Hair follicular keratinocyte (primary cell): Measurements from ENCODE around the gene DPM1. TPM values are rescaled to one million over a fixed set of nuclear protein-coding genes. Genes with fewer than 3 reads are reported as not detected.

ENCODE experiments used
- total RNA-seq: library from RNA; depleted of rRNA; stranded (reverse); fragments of >200 nt; gene quantifications from 2 replicates; pipeline ENCODE4 v1.2.3, GENCODE V29; 2015

DPM1 gene
- total RNA-seq = 50.2 and 100 TPM in 2 replicates

DNA sequence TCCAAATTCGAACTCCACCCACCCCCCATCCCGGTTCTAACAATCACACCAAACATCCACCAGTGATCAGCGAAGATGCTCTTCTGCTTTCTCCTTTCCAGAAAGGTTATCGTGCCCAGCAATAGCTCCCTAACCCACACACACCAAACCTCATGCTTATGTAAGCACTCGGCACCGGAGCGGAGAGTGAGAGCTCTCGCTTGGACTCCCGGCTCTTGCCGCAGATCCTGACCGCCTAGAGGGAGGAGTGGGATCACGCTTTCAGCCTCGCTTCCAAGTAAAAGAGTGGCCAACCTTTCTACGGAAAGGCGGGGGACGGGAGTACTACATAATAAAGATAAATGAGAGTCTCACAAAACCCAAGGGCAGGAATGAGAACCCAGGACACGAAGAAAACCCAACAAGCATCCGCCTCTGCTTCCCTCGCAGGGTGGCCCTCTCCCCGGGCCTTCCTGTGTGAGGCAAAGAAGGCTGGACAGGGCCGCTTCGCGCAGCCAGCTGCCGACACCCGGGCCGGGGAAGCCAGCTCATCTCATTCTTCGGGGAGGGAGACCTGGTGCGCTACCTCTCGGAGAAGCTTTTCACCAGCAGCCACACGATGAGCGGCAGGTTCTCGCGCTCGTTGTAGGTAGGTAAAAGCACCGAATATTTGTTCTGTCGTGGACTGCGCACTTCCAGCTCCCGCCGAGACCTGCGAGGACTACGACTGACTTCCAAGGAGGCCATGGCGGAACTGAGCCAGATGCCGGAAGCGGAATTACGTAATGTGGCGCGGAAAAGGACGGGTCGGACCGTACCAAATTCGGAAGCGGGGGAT, at the start of gene DPM1:
TSS of gene DPM1 (minus strand) at position 735 of the 817 bp plus-strand sequence. CDS start at position 726, 9 bp downstream.

DNA sequence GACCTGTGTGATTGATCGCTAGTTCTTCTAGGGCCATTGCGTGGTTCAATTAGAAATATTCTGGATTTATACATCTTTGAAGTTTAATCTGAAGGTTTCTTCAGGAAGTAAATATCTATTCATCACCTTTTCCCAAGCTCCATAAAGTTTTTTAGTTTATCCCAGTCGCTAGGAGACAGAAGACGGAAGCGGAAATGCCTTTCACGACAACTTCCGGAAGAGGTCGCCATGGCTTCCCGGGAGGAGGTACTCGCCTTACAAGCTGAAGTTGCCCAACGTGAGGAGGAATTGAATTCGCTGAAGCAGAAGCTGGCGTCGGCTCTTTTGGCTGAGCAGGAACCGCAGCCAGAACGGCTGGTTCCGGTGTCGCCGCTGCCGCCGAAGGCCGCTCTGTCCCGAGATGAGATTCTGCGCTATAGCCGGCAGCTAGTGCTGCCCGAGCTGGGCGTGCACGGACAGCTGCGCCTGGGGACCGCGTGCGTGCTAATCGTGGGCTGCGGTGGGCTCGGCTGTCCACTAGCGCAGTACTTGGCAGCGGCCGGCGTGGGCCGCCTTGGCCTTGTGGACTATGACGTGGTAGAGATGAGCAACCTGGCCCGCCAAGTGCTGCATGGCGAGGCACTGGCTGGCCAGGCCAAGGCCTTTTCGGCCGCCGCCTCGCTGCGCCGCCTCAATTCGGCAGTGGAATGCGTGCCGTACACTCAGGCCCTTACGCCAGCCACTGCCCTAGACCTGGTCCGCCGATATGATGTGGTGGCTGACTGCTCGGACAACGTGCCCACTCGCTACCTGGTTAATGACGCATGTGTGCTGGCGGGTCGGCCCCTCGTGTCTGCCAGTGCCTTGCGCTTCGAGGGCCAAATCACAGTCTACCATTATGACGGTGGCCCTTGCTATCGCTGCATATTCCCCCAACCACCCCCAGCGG, 547 bp upstream of the DPM1 start, which contains the start of gene MOCS3:
TSS of gene MOCS3 (plus strand) at position 204 of the 928 bp plus-strand sequence. CDS start at position 229, 25 bp downstream.

DNA sequence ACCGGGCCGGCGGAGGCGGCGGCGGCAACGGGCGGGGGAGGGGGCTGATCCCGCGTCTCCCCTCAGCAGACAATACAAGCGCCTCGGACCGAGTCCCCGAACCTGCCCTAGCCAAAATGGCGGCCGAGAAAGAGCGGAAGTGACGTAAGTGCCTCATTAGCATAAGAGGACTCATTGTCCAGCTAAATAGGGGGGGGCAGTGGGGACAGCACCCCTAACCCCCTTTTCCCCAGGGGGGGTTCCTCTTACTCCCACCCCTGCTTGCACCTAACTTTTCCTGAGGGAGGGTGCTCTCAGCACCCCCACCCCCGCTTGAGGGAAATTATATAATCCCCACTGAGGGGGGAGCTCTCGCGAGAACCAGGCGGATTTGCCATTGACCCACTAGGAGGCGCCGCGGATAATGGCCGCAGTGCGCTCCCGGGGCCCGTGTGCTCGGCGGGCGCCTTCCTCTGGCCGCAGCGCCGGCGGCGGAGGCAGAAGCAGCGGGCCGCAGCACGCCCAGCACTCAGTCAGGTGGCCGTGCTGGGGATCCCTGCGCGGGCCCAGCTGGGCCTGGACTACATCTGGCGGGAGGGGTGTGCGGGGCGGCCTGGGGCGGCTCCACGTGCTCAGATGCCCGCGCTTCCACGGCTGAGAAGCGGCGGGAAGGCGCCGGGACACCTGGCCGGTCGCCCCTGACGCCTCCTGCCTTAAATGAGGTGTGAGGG, 26.9 kb downstream of the DPM1 start, which contains the start of gene ADNP:
TSS of gene ADNP (minus strand) at position 132 of the 710 bp plus-strand sequence. CDS start 27,441 bp downstream, outside the sequence.

Other genes starting within 250 kb of the DPM1 start
- gene PARD6B, start 227.0 kb downstream of the DPM1 start, total RNA-seq = 1.2 and 1.6 TPM in 2 replicates
- 12.5 and 16.8 TPM in 2 replicates for gene BCAS4, start 163.5 kb downstream of the DPM1 start, total RNA-seq
- 15.8 and 21.7 TPM in 2 replicates for gene ADNP, start 27.1 kb downstream of the DPM1 start, total RNA-seq
- gene MOCS3, start 286 bp upstream of the DPM1 start, total RNA-seq = 6.1 TPM in 2 replicates
- 39.8 and 60.2 TPM in 2 replicates for gene KCNG1, start 64.6 kb upstream of the DPM1 start, total RNA-seq